AG04450 (cell line): ENCODE measurements around the gene CRYM. TPM values are rescaled to one million over a fixed set of nuclear protein-coding genes. Genes with fewer than 3 reads are reported as not detected.
A peak's percentile ranks its signal among the peaks of the same experiment; 100 is the strongest.
"Not testable (repeated sequence)": the region's sequence is repeated elsewhere in the genome, so short reads cannot be mapped to it uniquely, and the experiment has no call there.

Source experiments
- CTCF ChIA-PET: fragments of 300-600, 350-600 bp; formaldehyde crosslinking; extraction: SDS; loops from one replicate; lab custom pipeline; 2022; ENCODE audit warnings: antibody characterized with exemption, inconsistent platforms; lab: Charles Lee
- POLR2A ChIA-PET: fragments of 350-600 bp; formaldehyde crosslinking; extraction: SDS; loops from one replicate; lab custom pipeline; 2021; ENCODE audit warnings: antibody characterized with exemption, inconsistent platforms; lab: Yijun Ruan, JAX
- DNase-seq: peaks from one replicate; pipeline ENCODE4 v3.0.0-alpha.2; 2011; ENCODE audit warnings: low read depth, low spot score
- H3K27ac ChIP-seq: one replicate; pipeline ENCODE4 v1.5.1; 2012; ENCODE audit warnings: low read depth, low read length, control low read depth
- H3K27me3 ChIP-seq: one replicate; pipeline ENCODE4 v1.6.0; 2012; ENCODE audit warnings: low read length; ENCODE audit not compliant: control insufficient read depth, insufficient read depth
- H3K4me3 ChIP-seq: 2 replicates; pipeline ENCODE4 v1.5.1; 2011; ENCODE audit warnings: mild to moderate bottlenecking, low read depth, low read length, control low read depth
- H3K9me3 ChIP-seq: 2 replicates; pipeline ENCODE4 v1.5.1; 2012; ENCODE audit warnings: low read length; ENCODE audit not compliant: control insufficient read depth, insufficient read depth
- polyA minus RNA-seq: library from RNA; depleted of rRNA, polyadenylated mRNA; stranded (reverse); fragments of >200 nt; gene quantifications from 2 replicates; pipeline ENCODE4 v1.2.3, GENCODE V29; 2011; rRNA and poly(A)+ RNA removed
- polyA plus RNA-seq: library from polyadenylated mRNA; depleted of rRNA; stranded (reverse); fragments of >200 nt; gene quantifications from 2 replicates; pipeline ENCODE4 v1.2.3, GENCODE V29; 2011; rRNA removed
- TF ChIP-seq, protein P1 (sequence below): IDR thresholded peaks from 2 replicates; pipeline ENCODE4 v1.5.1; 2011; ENCODE audit warnings: low read depth, low read length, control low read depth, inconsistent platforms

Gene CRYM
- polyA plus RNA-seq: 0.12 and 0.21 TPM in 2 replicates
- polyA minus RNA-seq: not detected in 2 replicates

- H3K9me3 ChIP-seq: no peaks in the 10 kb centered on the region; the same call in 1 of the 2 replicates
- no peak for DNase-seq
- ChIA-PET CTCF (interaction anchor here (0.6 to 1.9 kb wide), 12 partner anchors 8 to 185 kb away, joined by 3 to 10 read pairs (median 4); no protein-coding TSS in a partner anchor), POLR2A (no interaction called here)
- H3K27me3 ChIP-seq: peaks cover 58% of the 10 kb centered on the region
- TF ChIP-seq, protein P1, sequence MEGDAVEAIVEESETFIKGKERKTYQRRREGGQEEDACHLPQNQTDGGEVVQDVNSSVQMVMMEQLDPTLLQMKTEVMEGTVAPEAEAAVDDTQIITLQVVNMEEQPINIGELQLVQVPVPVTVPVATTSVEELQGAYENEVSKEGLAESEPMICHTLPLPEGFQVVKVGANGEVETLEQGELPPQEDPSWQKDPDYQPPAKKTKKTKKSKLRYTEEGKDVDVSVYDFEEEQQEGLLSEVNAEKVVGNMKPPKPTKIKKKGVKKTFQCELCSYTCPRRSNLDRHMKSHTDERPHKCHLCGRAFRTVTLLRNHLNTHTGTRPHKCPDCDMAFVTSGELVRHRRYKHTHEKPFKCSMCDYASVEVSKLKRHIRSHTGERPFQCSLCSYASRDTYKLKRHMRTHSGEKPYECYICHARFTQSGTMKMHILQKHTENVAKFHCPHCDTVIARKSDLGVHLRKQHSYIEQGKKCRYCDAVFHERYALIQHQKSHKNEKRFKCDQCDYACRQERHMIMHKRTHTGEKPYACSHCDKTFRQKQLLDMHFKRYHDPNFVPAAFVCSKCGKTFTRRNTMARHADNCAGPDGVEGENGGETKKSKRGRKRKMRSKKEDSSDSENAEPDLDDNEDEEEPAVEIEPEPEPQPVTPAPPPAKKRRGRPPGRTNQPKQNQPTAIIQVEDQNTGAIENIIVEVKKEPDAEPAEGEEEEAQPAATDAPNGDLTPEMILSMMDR: peak; percentile 76
- peak within 1 kb of the TSS; percentile 54 for H3K4me3 ChIP-seq
- H3K27ac ChIP-seq: no peak within 1 kb of the TSS
Observed at GRCh38 chr16:21277927-21278706, at the start of gene CRYM. Gene CRYM, minus strand, starts transcription at chr16:21278290. Its CDS starts 39 bp downstream, at chr16:21278251.

- CTCF ChIA-PET: no interaction called here
- Histone ChIP-seq H3K27me3 (no peaks in the 10 kb centered on the region), H3K27ac (no peak overlapping the region), H3K9me3 (no peaks in the 10 kb centered on the region), H3K4me3 (no peak overlapping the region)
- POLR2A ChIA-PET: no interaction called here
- TF ChIP-seq, protein P1: no peak
- no peak for DNase-seq
Observed at GRCh38 chr16:21327046-21327445, 49.0 kb upstream of the CRYM start.

GRCh38 chr16:21326459-21326858 lies 48.4 kb upstream of the CRYM start:
- no peaks in the 10 kb centered on the region for H3K27me3 ChIP-seq
- no peak overlapping the region for H3K27ac ChIP-seq
- no peaks in the 10 kb centered on the region for H3K9me3 ChIP-seq
- no peak for DNase-seq
- POLR2A ChIA-PET: no interaction called here
- H3K4me3 ChIP-seq: no peak overlapping the region
- TF ChIP-seq, protein P1: no peak
- CTCF ChIA-PET: no interaction called here

GRCh38 chr16:21324267-21324666 lies 46.2 kb upstream of the CRYM start:
- no peak for DNase-seq
- TF ChIP-seq, protein P1: no peak
- Histone ChIP-seq H3K4me3 (no peak overlapping the region), H3K27ac (no peak overlapping the region), H3K27me3 (no peaks in the 10 kb centered on the region), H3K9me3 (no peaks in the 10 kb centered on the region)
- CTCF ChIA-PET: no interaction called here
- POLR2A ChIA-PET: no interaction called here

DNA sequence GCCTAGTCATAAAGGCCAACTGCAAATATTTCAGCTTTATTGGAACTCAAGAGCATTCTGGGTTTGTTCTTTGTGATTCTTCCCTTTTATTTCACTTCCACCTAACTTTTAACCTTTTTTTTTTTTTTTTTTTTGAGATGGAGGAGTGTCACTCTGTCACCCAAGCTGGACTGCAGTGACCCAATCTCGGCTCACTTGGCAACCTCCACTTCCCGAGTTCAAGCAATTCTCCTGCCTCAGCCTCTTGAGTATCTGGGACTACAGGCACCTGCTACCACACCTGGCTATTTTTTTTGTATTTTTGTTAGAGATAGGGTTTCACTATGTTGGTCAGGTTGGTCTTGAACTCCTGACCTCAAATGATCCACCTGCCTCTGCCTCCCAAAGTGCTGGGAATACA lies 44.2 kb upstream of the CRYM start:
- H3K4me3 ChIP-seq, CTCF ChIA-PET, POLR2A ChIA-PET, H3K9me3 ChIP-seq, H3K27me3 ChIP-seq, DNase-seq, H3K27ac ChIP-seq: not testable (repeated sequence)
